ENCODE measurements around the gene CASKIN1.

GRCh38 chr16:2173366-2173765 is 23.0 kb downstream of the CASKIN1 start:
- TF ChIP-seq POLR2AphosphoS5 (IDR thresholded peaks at IDR 0.05): no peak
- no peak for TF ChIP-seq CTCF (IDR thresholded peaks at IDR 0.05)
- no peak for TF ChIP-seq EP300 (IDR thresholded peaks at IDR 0.05)

Data from stomach (tissue), 4 donors.